Tibial nerve (tissue), 4 donors: ENCODE results near the gene TCERG1.

Experiments used
- CTCF ChIP-seq, 5 experiments: fragments of 200-600 bp in 3 of 5; fragments of 450-650 bp in 2 of 5; sonication (generic) in 3 of 5; IDR thresholded peaks; one replicate each; pipeline ENCODE4 v1.5.1; 2016 to 2019; ENCODE audit warnings: antibody characterized with exemption in 5 of 5, mild to moderate bottlenecking in 3 of 5, moderate library complexity in 2 of 5
- EP300 ChIP-seq, 2 donors: sonication (generic); formaldehyde crosslinking; IDR thresholded peaks; one replicate each; pipeline ENCODE4 v1.6.1; 2017; ENCODE audit warnings: antibody characterized with exemption in 2 of 2, mild to moderate bottlenecking in 1 of 2
- POLR2A ChIP-seq, 2 donors: fragments of 450-650 bp; IDR thresholded peaks; one replicate each; pipeline ENCODE4 v1.6.1; 2017; ENCODE audit warnings: antibody characterized with exemption in 2 of 2, mild to moderate bottlenecking in 2 of 2, moderate library complexity in 2 of 2

- TF ChIP-seq CTCF (IDR thresholded peaks at IDR 0.05) (peak in 2 of 5 experiments; percentile 18 to 44), POLR2A (IDR thresholded peaks at IDR 0.05) (no peak), EP300 (IDR thresholded peaks at IDR 0.05) (no peak)
Measured at GRCh38 chr5:146466521-146467349, 19.6 kb downstream of the TCERG1 start.
